GM18519 (cell line): ENCODE measurements around the gene KCNK5.

Experiments
- ATAC-seq: cut with Tn5 transposase; IDR thresholded peaks from one replicate; pipeline ENCODE4 v1.9.1; 2021; ENCODE audit warnings: mild to moderate bottlenecking, moderate library complexity; ENCODE audit not compliant: unreplicated experiment, low FRiP score

Gene KCNK5

GRCh38 chr6:39200498-39201020, 28.7 kb downstream of the KCNK5 start:
- ATAC-seq: no peak

DNA sequence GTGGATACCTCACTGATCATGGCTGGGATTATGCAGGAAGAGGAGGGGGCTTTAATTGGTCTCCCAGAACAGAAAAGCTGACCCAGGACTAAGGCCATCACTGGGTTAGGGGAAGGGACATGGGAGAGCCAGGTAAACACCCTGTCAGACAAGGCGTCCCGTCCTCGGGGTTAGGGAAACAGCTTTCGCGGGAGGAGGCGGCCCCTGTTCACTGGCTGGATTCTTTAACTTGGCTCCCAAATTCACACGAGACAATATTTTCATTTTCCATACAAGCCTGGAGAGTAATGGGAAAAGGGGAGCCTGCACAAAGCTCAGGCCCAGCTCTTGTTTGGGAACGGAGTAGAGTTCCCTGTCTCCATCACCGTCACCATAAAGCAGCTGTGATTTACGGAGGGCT, 29.3 kb downstream of the KCNK5 start:
- no peak for ATAC-seq

DNA sequence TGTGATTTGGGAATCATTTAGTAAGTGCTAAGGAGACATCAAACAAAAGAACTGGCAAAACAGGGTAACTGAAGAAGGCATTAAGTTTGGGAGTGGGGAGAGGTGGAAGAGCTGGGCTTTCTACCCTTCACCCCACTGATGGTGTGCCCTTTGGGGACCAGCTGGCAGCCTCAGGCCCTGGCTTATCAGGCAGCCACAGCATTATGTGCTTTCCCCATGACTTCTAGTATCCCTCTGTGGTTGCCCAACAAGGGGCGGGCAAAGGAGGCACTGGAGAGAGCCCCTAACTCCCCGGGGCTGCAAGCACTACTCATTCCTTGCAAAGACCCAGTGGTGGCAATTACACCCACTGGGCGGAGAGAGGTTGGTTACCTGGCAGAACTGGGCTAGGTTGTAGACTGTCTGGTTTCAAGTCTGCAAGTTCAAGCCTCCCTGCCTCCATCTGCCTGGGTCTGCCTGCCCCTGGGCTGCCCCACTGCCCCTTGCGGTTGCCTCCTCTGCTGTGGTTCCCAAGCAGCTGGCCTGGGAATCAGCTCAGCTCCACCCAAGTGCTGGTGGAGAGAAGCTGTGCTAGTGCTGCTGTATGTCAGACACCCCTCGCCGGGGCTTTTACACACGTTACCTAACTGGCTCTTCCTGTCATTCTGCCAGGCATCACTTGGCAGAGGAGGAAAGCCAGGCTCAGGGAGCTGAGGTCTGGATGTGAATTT, 29.9 kb downstream of the KCNK5 start:
- no peak for ATAC-seq

GRCh38 chr6:39198528-39198927, 30.7 kb downstream of the KCNK5 start:
- no peak for ATAC-seq

- ATAC-seq: no peak
Measured at GRCh38 chr6:39197922-39198500, 31.3 kb downstream of the KCNK5 start.

GRCh38 chr6:39197521-39197920, 31.8 kb downstream of the KCNK5 start:
- no peak for ATAC-seq

DNA sequence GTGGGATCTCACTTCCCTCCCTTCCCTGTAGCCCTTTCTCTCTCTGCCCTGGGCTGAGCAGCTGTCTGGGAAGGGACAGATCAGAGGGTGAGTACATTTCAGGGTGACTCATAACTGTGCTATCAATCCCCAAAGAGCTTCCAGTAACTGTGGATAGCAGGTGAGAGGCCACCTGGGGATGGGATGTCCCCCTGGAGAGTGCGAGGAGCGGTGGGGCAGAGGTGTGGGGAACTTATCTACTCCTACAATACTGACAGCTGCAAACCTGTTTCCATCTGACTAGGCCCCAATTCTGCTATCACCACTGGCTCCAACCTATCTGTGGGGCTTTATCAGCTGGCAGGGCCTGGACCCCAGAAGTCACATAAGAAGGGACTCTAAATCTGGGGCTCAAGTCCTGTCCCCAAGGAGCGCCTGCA, 32.6 kb downstream of the KCNK5 start:
- no peak for ATAC-seq

DNA sequence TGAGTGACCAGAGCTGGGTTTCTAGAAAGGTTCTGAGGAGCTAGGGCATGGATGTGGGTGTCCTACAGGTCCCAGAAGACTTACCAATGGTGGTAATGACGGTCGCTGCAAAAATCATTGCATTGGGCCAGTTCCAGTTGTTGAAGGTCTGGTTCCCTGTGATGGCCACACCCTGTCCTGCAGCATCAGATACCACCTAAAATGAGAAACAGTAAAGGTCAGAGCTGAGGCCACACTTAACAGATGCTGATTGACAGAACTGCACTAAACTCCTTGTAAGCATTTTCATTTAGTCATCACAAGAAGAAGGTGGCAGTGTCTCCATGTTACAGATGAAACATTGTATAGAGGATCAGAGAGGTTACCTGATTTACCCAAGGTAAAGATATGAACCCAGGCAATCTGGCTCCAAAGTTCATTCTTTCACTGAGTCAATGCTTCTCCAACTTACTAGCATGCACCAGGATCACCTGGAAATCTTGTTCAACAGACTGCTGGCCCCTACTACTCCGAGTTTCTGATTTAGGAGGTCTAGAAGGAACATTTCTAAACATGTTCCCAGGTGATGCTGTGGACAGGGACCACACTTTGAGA, 33.4 kb downstream of the KCNK5 start:
- no peak for ATAC-seq

DNA sequence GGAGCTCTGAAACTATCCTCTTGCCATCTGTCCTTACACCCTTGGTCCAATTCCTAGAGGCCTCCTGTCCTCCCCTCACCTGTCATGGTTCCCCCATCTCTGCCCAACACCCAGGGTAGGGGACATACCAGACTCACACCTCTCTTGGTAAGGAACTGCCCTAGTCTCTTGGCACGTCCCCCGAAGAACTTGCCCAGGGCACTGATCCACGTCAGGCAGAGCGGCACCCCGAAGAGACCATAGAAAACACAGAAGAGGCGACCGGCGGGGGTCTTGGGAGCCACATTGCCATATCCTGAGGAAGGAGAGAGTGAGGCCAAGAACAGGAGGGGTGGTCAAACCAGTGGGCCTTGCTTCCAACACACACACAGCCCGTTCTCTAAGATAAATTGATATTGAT, 34.8 kb downstream of the KCNK5 start:
- ATAC-seq: no peak

DNA sequence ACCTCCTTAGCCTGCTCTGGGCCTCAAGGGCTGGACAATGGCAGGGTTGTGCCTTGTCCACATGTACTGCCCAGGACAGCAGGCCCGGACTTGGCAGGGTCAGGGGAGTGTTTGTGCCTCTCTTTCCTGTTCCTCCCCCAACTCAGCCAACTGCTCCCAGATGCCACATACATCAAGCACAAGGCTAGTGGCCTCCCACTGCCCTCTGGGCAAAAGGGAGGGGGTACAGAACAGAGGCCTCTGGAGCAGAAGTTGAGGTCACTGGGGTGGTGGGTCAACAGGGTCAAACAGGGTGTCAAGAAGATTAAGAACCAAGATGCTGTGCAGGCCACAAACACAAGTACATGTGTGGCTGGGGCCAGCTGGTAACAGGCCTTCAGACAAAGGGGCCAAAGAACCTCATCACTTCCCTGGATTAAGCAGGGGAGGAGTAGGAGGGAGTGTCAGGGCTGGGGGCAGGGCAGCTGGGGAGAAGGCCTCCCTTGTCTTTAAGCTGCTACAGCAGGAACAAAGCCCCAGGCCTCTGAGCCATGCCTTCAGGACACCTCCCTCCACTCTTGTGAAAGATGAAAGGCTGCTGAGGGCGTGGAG, 36.0 kb downstream of the KCNK5 start:
- ATAC-seq: no peak

- no peak for ATAC-seq
Measured at GRCh38 chr6:39192736-39193135, 36.5 kb downstream of the KCNK5 start.

DNA sequence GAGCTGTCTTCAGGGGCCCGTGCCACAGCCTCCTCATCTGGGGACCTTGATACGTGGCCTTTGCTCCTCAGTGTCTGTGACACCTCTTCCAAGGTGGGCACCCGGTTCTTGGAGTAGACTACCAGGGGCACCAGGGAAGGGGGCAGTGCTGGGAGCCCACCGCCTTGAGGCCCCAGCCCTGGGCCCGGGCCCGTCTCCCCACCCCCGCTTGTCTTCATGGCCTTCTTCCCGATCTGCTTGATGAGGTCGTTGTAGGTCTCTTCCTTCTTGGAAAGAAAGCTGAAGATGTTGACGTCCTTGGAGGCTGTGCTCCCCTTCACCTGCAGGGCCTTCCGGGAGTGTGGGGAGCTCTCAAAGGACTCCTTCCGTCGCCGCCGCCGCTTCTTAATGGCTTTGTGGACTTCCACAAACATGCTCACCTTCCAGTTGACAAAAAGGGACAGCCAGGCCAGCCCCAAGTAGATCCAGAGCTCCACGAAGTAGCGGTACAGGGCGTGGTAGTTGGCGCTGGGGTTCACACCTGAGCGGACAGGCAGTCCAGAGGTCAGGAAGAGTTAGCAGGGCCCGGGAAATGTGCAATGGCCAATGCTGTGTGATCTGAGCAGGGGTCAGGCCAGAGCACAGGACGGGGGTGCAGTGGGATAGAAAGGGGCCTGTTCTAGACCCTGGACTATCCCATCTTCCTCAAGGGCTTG, 37.9 kb downstream of the KCNK5 start:
- ATAC-seq: no peak

DNA sequence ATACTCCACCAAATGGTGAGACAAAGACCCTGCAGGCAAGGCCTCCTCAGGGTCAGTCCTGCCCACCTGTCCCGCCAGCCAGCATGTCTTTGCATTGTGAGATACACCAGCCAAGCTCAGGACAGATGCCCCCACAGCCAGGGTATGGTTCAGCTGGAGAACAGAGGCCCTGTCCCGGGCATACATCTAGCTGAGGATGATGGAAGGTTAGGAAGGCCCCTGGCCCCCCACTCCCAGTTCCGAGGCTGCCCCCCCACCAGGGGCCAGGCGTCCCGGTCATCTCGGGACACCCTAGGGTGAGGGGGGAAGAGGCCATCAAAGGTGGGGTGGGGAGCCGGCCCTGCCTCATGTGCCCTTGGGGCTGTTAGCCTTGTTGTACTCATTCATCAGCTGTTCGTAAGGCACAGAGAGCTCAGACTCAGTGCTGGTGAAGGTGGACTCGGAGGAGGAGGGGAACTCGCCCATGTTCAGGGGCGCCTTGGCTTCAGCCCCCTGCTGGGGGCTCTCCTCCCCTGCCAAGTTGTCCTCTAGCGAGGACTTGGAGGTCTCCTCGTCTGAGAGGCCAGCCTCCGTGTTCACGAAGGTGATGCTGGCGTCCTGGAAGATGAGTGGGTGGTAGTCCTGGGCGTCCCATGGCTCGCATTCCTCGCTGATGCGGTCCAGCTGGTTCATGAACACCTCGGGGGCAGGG, 38.6 kb downstream of the KCNK5 start:
- ATAC-seq: no peak

GRCh38 chr6:39189915-39190544, 39.2 kb downstream of the KCNK5 start:
- ATAC-seq: no peak

- no peak for ATAC-seq
Measured at GRCh38 chr6:39189131-39189530, 40.1 kb downstream of the KCNK5 start.

GRCh38 chr6:39188571-39188970, 40.7 kb downstream of the KCNK5 start:
- no peak for ATAC-seq

DNA sequence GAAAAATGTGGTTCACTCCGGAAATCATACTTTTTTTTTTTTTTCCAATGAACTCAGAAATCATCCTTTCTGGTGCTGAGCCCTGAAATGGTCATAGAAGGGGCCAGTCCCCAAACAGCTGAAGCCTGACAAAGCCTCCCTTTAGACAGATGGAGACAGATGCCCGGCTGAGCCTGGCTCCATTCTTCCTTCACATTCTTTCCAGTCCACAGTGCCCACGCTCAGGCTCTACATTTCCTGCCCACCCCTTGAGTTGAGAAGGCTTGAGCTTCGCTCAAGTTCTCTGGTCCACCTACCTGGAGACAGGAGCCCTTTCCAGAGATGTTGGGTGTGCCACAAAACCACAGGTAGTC, 41.2 kb downstream of the KCNK5 start:
- no peak for ATAC-seq

DNA sequence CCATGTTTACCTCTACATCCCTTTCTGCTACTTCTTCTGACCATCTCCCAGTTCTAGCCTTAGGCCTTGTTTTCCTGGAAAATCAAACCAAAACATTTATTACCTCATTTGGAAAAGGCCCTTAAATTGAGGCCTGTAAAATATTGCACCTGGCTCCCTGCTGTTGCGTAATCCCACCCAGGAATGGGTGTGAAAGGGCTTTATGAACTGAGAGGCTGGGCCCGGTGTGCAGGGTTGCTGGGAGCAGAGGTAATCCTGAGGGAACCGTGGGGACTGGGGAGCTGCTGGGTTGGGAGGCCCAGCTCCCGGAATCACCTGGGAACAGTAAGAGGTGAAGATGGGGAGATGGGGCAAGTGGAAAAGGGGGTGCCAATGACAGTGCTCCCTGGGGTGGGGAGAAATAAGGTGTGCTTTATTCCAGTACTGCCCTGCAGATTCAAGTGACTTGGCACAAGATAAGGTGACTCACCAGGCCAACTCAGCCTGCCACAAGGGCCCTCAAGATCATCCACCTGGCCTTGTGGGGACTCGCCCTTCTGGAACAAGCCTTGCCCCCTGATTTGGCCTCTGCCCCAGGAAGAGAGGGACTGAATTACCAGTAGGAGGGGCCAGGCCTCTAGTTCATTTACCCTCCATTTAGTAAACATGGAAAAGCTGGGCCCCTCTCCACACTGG, 44.2 kb downstream of the KCNK5 start:
- no peak for ATAC-seq

DNA sequence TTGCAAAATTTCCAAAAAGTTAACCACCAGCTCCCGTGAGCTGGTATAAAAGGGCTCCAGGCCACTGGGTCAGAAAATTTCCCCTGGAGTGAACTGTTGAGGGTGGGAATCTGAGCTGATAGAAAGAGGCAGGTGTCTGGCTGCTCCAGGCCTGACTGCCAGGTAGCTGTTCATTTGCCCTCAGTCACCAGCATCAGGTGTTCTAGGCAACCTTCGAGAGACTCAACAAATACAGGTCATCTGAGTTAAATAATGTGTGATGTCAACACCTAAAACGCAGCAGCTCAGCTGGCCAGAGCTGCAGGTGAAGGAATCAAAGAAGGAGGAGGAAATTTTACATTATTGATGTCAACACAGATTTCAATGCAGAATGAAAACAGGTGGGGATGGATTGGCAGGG, 46.7 kb downstream of the KCNK5 start:
- ATAC-seq: no peak
